ENCODE measurements around the gene FAM118A.

DNA sequence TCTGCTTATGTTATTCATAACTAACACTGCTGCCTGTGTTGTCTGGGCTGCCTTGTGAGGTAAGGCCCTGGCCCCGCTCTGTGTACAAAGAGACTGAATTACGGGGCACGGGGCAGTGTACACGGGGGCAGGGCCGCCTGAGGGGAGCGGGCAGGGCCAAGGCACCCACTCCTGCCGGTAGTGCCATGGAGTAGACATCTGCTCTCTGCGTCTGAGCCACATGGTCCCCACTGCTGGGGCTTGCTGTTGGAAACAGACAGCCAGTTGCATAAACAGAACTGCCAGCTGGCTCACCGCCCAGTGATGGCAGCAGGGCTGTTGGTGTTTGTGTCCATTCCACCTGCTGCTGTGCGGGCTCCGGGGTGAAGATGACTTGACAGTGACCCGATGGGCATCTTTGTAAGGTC is 19.8 kb downstream of the FAM118A start:
- TF ChIP-seq, protein P1, sequence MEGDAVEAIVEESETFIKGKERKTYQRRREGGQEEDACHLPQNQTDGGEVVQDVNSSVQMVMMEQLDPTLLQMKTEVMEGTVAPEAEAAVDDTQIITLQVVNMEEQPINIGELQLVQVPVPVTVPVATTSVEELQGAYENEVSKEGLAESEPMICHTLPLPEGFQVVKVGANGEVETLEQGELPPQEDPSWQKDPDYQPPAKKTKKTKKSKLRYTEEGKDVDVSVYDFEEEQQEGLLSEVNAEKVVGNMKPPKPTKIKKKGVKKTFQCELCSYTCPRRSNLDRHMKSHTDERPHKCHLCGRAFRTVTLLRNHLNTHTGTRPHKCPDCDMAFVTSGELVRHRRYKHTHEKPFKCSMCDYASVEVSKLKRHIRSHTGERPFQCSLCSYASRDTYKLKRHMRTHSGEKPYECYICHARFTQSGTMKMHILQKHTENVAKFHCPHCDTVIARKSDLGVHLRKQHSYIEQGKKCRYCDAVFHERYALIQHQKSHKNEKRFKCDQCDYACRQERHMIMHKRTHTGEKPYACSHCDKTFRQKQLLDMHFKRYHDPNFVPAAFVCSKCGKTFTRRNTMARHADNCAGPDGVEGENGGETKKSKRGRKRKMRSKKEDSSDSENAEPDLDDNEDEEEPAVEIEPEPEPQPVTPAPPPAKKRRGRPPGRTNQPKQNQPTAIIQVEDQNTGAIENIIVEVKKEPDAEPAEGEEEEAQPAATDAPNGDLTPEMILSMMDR (IDR thresholded peaks at IDR 0.05), result no peak
- no peak for TF ChIP-seq POLR2A (IDR thresholded peaks at IDR 0.05)
